ENCODE results near the gene ZNF697.
"Not testable (repeated sequence)": the region's sequence is repeated elsewhere in the genome, so short reads cannot be mapped to it uniquely, and the experiment has no call there.

DNA sequence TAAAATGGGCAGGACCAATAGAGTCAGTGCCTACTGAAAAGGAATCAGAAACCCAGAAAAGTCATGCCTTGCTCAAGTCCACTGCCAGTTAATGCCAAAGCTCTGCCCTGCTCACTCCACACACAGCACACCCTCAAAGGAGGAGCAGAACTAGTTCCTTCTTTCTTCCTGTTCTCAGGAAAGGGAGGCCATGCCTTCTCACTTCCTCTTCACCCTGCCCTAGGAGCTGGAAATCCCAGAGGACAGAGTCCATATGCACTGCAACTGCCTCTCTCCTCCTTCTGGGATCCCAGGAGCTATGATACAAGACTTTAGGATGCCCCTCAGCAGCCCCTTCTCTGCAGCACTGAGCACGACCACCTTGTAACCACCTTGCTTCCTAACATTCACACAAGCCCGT, 62.3 kb downstream of the ZNF697 start:
- TF ChIP-seq SRF (CRISPR knock-in tag; IDR thresholded peaks at IDR 0.05); PHF20 (IDR thresholded peaks at IDR 0.05; ENCODE audit: partially characterized antibody); ZNF695 (CRISPR knock-in tag; IDR thresholded peaks at IDR 0.05); FOXM1 (IDR thresholded peaks at IDR 0.05; ENCODE audit: low read depth); FOXM1 (CRISPR knock-in tag; IDR thresholded peaks at IDR 0.05; ENCODE audit: low read depth); EP300 (IDR thresholded peaks at IDR 0.05; ENCODE audit: low read length): not testable (repeated sequence)
- TF ChIP-seq, protein P1, sequence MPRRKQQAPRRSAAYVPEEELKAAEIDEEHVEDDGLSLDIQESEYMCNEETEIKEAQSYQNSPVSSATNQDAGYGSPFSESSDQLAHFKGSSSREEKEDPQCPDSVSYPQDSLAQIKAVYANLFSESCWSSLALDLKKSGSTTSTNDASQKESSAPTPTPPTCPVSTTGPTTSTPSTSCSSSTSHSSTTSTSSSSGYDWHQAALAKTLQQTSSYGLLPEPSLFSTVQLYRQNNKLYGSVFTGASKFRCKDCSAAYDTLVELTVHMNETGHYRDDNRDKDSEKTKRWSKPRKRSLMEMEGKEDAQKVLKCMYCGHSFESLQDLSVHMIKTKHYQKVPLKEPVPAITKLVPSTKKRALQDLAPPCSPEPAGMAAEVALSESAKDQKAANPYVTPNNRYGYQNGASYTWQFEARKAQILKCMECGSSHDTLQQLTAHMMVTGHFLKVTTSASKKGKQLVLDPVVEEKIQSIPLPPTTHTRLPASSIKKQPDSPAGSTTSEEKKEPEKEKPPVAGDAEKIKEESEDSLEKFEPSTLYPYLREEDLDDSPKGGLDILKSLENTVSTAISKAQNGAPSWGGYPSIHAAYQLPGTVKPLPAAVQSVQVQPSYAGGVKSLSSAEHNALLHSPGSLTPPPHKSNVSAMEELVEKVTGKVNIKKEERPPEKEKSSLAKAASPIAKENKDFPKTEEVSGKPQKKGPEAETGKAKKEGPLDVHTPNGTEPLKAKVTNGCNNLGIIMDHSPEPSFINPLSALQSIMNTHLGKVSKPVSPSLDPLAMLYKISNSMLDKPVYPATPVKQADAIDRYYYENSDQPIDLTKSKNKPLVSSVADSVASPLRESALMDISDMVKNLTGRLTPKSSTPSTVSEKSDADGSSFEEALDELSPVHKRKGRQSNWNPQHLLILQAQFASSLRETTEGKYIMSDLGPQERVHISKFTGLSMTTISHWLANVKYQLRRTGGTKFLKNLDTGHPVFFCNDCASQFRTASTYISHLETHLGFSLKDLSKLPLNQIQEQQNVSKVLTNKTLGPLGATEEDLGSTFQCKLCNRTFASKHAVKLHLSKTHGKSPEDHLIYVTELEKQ (CRISPR knock-in tag; IDR thresholded peaks at IDR 0.05) = not testable (repeated sequence)
